ENCODE measurements around the gene PRAMEF4.
"Not testable (repeated sequence)": the region's sequence is repeated elsewhere in the genome, so short reads cannot be mapped to it uniquely, and the experiment has no call there.

Gene PRAMEF4

GRCh38 chr1:12886101-12886500 lies at the start of gene PRAMEF4:
TSS of gene PRAMEF4 (minus strand) at chr1:12886201. CDS start at chr1:12883394, 2,807 bp downstream.
- H3K4me3 ChIP-seq (ENCODE audit: low read depth, low read length) = not testable (repeated sequence)

- H3K4me3 ChIP-seq (ENCODE audit: low read depth, low read length) = not testable (repeated sequence)
Measured at GRCh38 chr1:12924368-12924767, 38.4 kb upstream of the PRAMEF4 start.

- H3K4me3 ChIP-seq (ENCODE audit: low read depth, low read length) = not testable (repeated sequence)
Measured at GRCh38 chr1:12921749-12922148, 35.7 kb upstream of the PRAMEF4 start.

GRCh38 chr1:12916310-12916709 lies 30.3 kb upstream of the PRAMEF4 start, which contains the start of gene PRAMEF7:
TSS of gene PRAMEF7 (plus strand) at chr1:12916610. CDS start at chr1:12917693, 1,083 bp downstream.
- not testable (repeated sequence) for H3K4me3 ChIP-seq (ENCODE audit: low read depth, low read length)

GRCh38 chr1:12903793-12904572 lies 18.0 kb upstream of the PRAMEF4 start:
- H3K4me3 ChIP-seq (ENCODE audit: low read depth, low read length) = not testable (repeated sequence)

GRCh38 chr1:12899186-12899585 lies 13.2 kb upstream of the PRAMEF4 start:
- not testable (repeated sequence) for H3K4me3 ChIP-seq (ENCODE audit: low read depth, low read length)

GRCh38 chr1:12898170-12898569 lies 12.2 kb upstream of the PRAMEF4 start, which contains the start of gene PRAMEF10:
TSS of gene PRAMEF10 (minus strand) at chr1:12898270. CDS start at chr1:12895847, 2,423 bp downstream.
- not testable (repeated sequence) for H3K4me3 ChIP-seq (ENCODE audit: low read depth, low read length)

- H3K4me3 ChIP-seq (ENCODE audit: low read depth, low read length) = not testable (repeated sequence)
Measured at GRCh38 chr1:12878453-12878852, 7.5 kb downstream of the PRAMEF4 start.

- H3K4me3 ChIP-seq (ENCODE audit: low read depth, low read length) = not testable (repeated sequence)
Measured at GRCh38 chr1:12863131-12863880, 22.7 kb downstream of the PRAMEF4 start.

- not testable (repeated sequence) for H3K4me3 ChIP-seq (ENCODE audit: low read depth, low read length)
Measured at GRCh38 chr1:12856786-12857185, 29.2 kb downstream of the PRAMEF4 start, which contains the start of gene PRAMEF2. TSS of gene PRAMEF2 (plus strand) at chr1:12857086. CDS start at chr1:12859010, 1,924 bp downstream.

- TF ChIP-seq CTCF (IDR thresholded peaks at IDR 0.05; ENCODE audit: borderline replicate concordance, insufficient read depth, low read depth, low read length) = no peak
- no peak overlapping the region for H3K4me3 ChIP-seq (ENCODE audit: low read depth, low read length)
Measured at GRCh38 chr1:12851779-12852178, 34.2 kb downstream of the PRAMEF4 start.

GRCh38 chr1:12848620-12849019 lies 37.4 kb downstream of the PRAMEF4 start, which contains the start of gene HNRNPCL1:
TSS of gene HNRNPCL1 (minus strand) at chr1:12848720. CDS start at chr1:12848289, 431 bp downstream.
- not testable (repeated sequence) for H3K4me3 ChIP-seq (ENCODE audit: low read depth, low read length)

- H3K4me3 ChIP-seq (ENCODE audit: low read depth, low read length) = not testable (repeated sequence)
Measured at GRCh38 chr1:12833251-12833650, 52.8 kb downstream of the PRAMEF4 start.

GRCh38 chr1:12831310-12831709 lies 54.7 kb downstream of the PRAMEF4 start, which contains the start of gene PRAMEF11:
TSS of gene PRAMEF11 (minus strand) at chr1:12831410. CDS start at chr1:12828789, 2,621 bp downstream.
- H3K4me3 ChIP-seq (ENCODE audit: low read depth, low read length) = not testable (repeated sequence)
